ENCODE data around the gene TSSC4.

Gene TSSC4

GRCh38 chr11:2387266-2387987, 13.1 kb upstream of the TSSC4 start:
- no peak for DNase-seq

DNA sequence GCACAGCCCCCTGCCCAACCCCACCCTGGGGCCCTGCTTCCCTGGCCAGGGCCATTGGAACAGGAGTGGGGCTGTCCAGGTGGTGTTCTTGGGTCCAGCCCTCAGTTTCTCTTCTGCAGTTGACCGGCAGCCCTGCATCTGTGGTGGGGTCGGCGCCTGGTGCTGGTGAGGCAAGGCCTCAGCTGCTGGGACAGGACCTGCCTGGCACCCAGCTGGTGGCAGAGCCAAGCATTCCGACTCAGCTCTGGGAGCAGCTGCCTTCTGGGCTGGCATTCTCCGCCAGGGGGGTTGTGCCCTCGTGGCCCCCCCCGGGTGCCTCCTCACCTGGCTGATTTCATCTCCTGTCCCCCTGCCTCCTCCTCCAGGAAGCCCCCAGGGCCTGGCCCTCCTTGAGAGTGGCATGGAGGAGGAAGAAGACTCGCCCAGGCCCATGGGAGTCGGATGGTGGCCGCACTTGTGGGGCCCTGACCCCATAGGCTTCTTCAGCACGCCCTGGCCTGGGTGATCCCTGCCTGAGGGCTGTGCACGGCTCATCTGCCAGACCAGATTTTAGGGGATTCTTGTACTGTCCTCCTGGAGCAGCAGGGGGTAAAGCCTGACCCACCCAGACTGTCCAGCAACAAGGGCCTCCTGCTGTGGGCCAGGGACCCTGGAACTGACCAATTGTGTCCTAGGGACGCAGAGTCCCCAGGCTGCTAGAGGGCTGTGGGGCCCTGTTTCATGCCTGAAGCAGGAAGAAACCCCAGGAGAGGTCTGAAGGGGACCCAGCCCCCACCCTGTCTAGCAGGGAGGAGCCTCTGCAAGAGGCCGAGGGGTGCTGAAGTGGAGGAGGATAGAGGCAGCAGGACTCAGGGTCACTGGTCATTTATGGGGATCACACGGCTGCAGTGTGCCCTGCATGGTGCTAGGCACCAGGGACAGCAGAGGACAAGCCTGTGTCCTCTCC, 11.8 kb upstream of the TSSC4 start:
- DNase-seq = no peak

DNA sequence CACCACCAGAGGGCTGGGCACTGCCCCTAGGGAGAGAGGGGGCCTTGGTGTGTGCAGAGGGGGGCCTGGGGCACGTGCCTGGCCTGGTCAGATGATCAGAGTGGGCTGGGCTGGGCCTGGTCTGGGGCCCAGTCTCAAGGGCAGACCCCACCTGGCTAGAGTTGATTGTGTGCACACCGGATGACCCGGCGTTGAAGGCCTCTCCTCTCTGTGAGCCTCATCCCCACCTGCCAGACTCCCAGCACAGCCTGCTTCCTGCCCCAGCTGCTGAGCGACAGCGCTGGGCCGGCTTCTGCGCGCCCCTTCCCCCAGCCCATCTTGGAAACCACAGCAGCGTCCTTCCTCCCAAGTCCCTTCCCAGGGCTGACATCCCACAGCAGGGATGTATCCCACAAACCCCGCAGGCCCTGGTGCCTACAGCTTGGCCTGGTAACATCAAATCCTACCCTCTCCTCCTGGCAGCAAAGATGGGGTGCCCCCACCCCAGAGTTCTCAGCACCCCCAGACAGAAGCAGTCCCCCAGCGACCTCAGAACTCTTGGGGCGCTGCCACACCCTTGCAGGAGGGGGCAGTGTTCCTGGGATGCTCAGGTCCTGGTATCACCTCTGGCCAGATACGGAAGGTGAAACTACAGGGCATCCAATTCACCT, 11.0 kb upstream of the TSSC4 start:
- DNase-seq = no peak

GRCh38 chr11:2390091-2390724, 10.3 kb upstream of the TSSC4 start:
- DNase-seq = no peak

DNA sequence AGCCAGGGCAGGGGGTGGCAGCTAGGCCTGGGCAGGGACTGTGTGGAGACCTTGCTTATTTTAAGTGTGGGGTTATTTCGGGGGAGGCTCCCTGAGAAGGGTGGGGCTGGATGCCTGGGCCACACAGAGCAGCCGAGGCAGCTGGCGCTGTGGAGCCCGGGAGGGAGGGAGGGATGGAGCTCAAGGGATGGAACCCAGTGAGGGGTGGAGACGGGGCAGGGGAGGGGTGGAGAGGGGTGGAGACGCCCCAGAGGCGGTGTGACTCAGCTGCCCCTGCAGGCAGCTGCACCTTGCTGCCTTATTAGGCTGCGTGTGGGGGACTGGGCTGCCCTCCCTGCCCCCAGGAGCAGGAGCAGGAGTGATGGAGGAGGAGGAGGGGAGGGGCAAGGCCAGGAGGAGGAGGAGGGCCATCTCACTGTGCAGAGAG, 9.8 kb upstream of the TSSC4 start:
- DNase-seq = no peak

DNA sequence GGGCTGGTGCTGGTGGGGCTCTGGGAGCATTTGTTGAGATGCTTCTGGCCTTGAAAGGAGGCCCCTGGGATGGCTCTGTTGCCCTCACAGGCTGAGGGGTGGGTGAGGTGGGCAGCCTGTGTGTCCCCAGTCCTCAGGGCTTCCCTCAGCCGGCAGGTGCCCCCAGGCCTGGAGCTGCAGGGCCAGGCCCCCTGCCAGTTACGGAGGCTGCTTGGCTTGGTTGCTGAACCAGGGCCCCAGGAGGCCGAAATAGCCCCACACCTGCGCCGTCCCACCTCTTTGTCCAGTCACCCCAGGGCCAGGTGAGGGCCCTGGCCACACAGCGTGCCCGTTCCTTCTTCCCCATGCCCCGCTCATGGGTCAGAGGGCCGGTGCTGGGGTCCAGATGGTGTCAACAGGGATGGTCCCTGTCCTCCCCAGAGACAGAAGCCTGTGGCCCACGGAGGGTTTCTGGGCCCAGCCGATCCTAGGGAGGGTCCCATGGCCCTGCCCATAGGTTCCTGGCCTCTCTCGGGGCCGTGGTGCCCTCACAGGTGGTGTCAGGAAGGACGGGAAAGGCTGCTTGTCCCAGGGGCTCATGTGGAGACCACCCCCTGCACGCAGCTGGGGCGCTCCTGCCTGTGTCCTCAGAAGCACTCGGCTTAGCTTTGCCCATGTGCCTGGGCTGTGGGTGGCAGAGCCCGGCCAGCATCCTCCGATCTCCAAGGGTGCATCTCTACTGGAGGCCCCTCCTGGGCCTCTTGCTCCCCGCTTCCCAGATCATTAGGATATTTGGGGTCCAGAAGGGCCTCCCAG, 9.2 kb upstream of the TSSC4 start:
- no peak for DNase-seq

- DNase-seq = no peak
Observed at GRCh38 chr11:2392241-2392959, 8.2 kb upstream of the TSSC4 start.

GRCh38 chr11:2393111-2393868, 7.3 kb upstream of the TSSC4 start:
- DNase-seq = no peak

GRCh38 chr11:2393941-2394817, 6.4 kb upstream of the TSSC4 start:
- no peak for DNase-seq

DNA sequence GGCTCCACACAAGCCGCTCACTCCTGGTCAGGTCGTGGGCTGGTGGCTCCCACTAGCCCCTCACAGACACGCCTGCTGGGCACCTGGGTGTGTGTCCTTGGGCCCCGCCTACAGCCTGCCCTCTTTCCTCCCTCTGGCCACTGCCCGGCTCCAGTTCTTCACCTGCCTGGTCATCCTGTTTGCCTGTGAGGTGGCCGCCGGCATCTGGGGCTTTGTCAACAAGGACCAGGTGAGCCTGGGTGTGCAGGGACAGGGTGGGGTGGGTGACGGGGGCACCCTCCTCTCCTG, 5.8 kb upstream of the TSSC4 start:
- no peak for DNase-seq

GRCh38 chr11:2395211-2395730, 5.3 kb upstream of the TSSC4 start:
- DNase-seq = no peak

DNA sequence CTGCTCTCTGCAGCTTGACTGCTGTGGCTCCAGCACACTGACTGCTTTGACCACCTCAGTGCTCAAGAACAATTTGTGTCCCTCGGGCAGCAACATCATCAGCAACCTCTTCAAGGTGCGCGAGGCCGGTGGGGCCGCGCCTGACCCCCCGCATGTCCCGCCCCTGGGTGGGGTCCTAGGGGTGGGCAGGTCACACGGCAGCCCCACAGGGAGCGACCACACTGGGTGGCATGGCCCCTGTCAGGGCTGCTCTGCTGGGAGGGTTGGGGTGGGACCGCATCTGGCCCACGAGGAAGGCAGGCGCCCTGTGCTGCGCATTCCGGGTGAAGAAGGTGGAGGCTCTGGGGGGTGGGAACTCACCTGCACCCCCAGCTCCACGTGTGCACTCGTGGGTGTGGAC, 4.7 kb upstream of the TSSC4 start:
- DNase-seq = no peak

DNA sequence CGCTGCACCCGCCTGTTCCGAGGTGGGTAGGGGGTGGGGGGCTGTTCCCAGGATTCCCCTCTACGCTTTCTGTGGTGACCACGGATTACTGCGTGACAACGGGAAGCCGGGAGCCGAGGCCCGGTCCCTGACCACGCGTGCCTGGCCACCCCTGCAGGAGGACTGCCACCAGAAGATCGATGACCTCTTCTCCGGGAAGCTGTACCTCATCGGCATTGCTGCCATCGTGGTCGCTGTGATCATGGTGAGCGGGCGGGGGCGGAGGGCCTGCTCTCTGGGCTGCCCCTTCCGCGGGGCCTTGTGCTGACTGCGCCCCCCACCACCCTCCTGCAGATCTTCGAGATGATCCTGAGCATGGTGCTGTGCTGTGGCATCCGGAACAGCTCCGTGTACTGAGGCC, 4.1 kb upstream of the TSSC4 start:
- no peak for DNase-seq

GRCh38 chr11:2397005-2397404, 3.5 kb upstream of the TSSC4 start:
- DNase-seq = no peak

DNA sequence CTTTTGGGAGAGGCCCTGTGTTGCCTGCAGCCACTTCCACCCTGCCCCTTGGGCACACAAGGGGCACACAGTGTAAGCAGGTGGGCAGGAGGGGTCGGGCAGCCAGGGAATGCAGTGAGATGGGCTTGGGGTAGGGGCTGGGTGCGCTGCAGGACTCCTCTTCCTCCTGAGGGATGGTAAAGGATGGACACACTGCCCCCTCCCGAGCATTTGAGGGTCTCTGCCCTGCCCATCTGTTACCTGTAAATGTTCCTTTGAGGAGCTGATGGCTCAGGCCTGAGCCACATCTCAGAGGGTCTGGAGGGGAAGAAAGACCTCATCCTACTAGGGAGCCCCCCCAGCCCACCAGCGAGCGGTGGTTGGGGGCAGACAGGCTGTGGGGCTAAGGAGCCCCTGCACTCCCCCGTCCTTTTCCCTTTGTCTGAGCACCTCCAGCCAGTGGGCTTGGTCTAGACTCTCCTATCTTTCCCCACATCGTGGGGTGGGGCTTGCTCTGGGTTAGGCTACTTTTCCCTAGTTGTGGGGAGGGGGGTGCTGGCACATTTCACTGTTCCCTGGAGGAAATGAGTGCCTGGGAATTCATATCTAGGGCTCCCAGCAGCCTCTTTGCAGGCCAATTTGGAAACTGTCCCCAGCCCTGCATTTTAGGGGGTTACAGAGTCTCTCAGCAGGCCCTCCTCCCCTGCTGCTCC, 1.7 kb upstream of the TSSC4 start:
- no peak for DNase-seq

- DNase-seq = no peak
Observed at GRCh38 chr11:2399488-2400068, 972 bp upstream of the TSSC4 start.

DNA sequence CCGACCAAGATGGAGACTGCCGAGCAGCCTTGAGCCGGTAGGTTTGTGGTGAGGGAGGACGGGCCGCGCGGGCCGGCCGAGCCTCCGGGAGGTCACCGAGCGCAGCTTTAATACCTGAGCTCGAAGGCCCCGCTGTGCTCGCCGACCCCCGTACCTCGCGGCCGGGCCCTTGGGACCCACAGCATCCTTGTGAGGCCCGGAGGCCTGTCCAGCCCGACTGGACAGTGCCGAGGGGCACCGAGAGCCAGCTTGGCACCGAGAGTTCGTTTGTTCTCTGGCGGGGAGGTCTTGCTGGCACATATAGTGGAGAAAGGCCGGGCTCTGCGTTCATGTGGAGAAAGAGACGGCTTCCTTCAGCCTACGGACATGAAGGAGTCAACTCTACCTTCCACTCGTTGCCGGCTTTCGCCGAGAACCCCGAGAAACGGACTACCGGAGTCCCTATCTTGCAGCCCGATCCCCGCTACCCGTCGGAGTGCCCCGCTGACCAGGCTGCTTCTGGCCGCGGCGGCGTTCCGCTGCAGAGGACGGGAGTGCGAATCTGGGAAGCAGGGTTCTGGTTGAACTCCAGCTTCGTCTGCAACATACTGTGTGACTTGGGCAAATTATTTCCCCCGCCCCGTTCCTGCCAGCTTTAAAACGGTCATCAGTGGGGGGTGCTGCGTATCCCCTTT, 349 bp downstream of the TSSC4 start:
- DNase-seq = no peak

DNA sequence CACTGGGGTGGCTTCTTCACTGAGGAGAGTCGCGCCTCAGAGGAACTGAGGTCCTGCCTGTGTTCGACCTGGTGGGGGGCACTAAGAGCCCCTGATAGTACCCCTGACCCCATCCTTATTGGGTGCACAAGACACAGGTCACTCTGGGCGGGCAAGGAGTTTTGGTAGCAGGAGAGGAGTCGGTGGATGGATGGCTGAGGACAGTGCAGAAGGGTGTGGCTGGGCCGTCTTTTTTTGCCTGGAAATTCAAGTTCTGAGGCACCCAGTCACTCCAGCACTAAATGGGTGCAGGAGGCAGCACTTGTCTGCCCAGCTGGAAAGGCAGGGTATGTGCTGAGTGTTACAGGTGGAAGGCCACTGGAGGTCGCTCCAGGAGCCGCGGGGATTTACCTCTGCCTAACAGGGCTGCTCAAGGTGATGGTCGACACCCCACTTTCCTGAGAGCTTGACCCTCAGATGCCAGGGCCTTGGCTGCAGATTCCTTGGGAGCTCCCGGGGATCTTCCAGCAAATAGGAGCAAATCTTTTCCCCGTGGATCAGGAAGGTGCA, 960 bp downstream of the TSSC4 start:
- DNase-seq = no peak
